HepG2 (cell line): ENCODE measurements around the gene LTB4R2. TPM values are rescaled to one million over a fixed set of nuclear protein-coding genes. Genes with fewer than 3 reads are reported as not detected.
A peak's percentile ranks its signal among the peaks of the same experiment; 100 is the strongest.

ENCODE experiments used
- ATAC-seq: fragments of 200-7000 bp; cut with Tn5 transposase; 3 replicates; pipeline ENCODE4 v1.9.1; 2020; ENCODE audit warnings: mild to moderate bottlenecking, moderate library complexity
- BruUV-seq: library from RNA; stranded (reverse); fragments of 400-500 nt; replicated peaks from 2 replicates; lab custom pipeline; 2021; lab: Mats Ljungman, UMichigan
- CTCF ChIA-PET: fragments of 300-600 bp; formaldehyde crosslinking; extraction: SDS; loops from one replicate; lab custom pipeline; 2021; ENCODE audit warnings: low total read pairs, inconsistent platforms, low intra/inter-chr PET ratio; lab: Yijun Ruan, JAX
- POLR2A ChIA-PET: fragments of 350-600 bp; sonication (Branson Sonifier 250); formaldehyde crosslinking; loops from one replicate; lab custom pipeline; 2020; ENCODE audit warnings: antibody characterized with exemption, inconsistent platforms; lab: Yijun Ruan, JAX
- DNase-seq: peaks from one replicate; pipeline ENCODE4 v3.0.0-alpha.2; 2015; ENCODE audit warnings: low spot score
- FAIRE-seq: peaks from 3 replicates; lab custom pipeline; 2011; peaks lifted over from hg19 to GRCh38; lab: Jason Lieb, UNC
- H2AFZ ChIP-seq: one replicate; pipeline ENCODE4 v1.6.1; 2011; ENCODE audit warnings: low read length, inconsistent platforms
- H3K27ac ChIP-seq: fragments of 300-600 bp; 3 replicates; pipeline ENCODE4 v1.8.0; 2011; ENCODE audit warnings: mixed run types, mild to moderate bottlenecking, mixed read lengths, low read length, inconsistent platforms; ENCODE audit not compliant: insufficient read depth; ENCODE audit errors: extremely low read length
- H3K27me3 ChIP-seq, 2 experiments: fragments of 200-600 bp in 1 of 2; 2 replicates in 1 of 2; 3 replicates in 1 of 2; pipeline versions ENCODE4 v1.6.0 to v1.8.0; 2011; ENCODE audit warnings: low read length in 2 of 2, mild to moderate bottlenecking in 2 of 2, moderate library complexity in 2 of 2, inconsistent platforms in 1 of 2; ENCODE audit not compliant: insufficient read depth in 2 of 2, control insufficient read depth in 1 of 2
- H3K36me3 ChIP-seq, 2 experiments: fragments of 200-600 bp in 1 of 2; replicated peaks in 1 of 2; 2 replicates in 1 of 2; 3 replicates in 1 of 2; pipeline versions ENCODE4 v1.5.1 to v1.8.0; 2011; ENCODE audit warnings: low read length in 2 of 2, inconsistent platforms in 1 of 2; ENCODE audit not compliant: insufficient read depth in 2 of 2, control insufficient read depth in 1 of 2
- H3K4me1 ChIP-seq: 2 replicates; pipeline ENCODE4 v1.5.1; 2012; ENCODE audit warnings: low read length, inconsistent platforms; ENCODE audit not compliant: insufficient read depth
- H3K4me2 ChIP-seq: 2 replicates; pipeline ENCODE4 v1.6.0; 2011; ENCODE audit warnings: low read depth, low read length, inconsistent platforms
- H3K4me3 ChIP-seq, 3 experiments: fragments of 200-600 bp in 1 of 3; sonication (generic), shearing (Covaris generic) in 1 of 3; replicated peaks in 1 of 3; 2 replicates each; pipeline ENCODE4 v1.5.1; 2011 to 2016; ENCODE audit warnings: low read length in 3 of 3, inconsistent platforms in 2 of 3, low read depth in 2 of 3, mild to moderate bottlenecking in 2 of 3, control low read depth in 1 of 3, mixed read lengths in 1 of 3; ENCODE audit not compliant: insufficient read depth in 1 of 3
- H3K79me2 ChIP-seq: one replicate; pipeline ENCODE4 v1.6.1; 2011; ENCODE audit warnings: low read length, inconsistent platforms; ENCODE audit not compliant: insufficient read depth
- H3K9ac ChIP-seq: 2 replicates; pipeline ENCODE4 v1.6.0; 2011; ENCODE audit warnings: mild to moderate bottlenecking, low read depth, low read length, inconsistent platforms; ENCODE audit not compliant: insufficient read depth
- H3K9me3 ChIP-seq: 2 replicates; pipeline ENCODE4 v1.5.1; 2012; ENCODE audit warnings: mild to moderate bottlenecking, low read length
- H4K20me1 ChIP-seq: 2 replicates; pipeline ENCODE4 v1.6.0; 2011; ENCODE audit warnings: inconsistent platforms, mild to moderate bottlenecking, low read length, moderate library complexity; ENCODE audit not compliant: insufficient read depth
- BCL6 ChIP-seq: IDR thresholded peaks from 2 replicates; pipeline ENCODE4 v1.6.1; 2016; ENCODE audit warnings: missing genetic modification reagents, missing compliant biosample characterization
- CREB1 ChIP-seq, 2 experiments: fragments of 450-650 bp in 1 of 2; IDR thresholded peaks; 2 replicates each; pipeline ENCODE4 v1.6.1; 2016 to 2017; ENCODE audit warnings: control low read depth in 1 of 2, mild to moderate bottlenecking in 1 of 2, missing compliant biosample characterization in 1 of 2, missing genetic modification characterization in 1 of 2
- DRAP1 ChIP-seq: IDR thresholded peaks from 2 replicates; pipeline ENCODE4 v1.6.1; 2016; ENCODE audit warnings: missing genetic modification reagents, missing compliant biosample characterization
- EP300 ChIP-seq, 3 experiments: sonication (generic) in 1 of 3; formaldehyde crosslinking in 1 of 3; IDR thresholded peaks; 2 replicates each; pipeline versions ENCODE4 v1.5.1 to v1.6.1; 2011 to 2020; ENCODE audit warnings: low read depth in 2 of 3, low read length in 2 of 3, borderline replicate concordance in 1 of 3, improper control_type of control experiment in 1 of 3, mild to moderate bottlenecking in 1 of 3, missing genetic modification reagents in 1 of 3, moderate library complexity in 1 of 3
- ETV5 ChIP-seq: IDR thresholded peaks from 2 replicates; pipeline ENCODE4 v1.6.1; 2018; ENCODE audit warnings: missing biosample characterization, missing genetic modification reagents, inconsistent platforms, borderline replicate concordance
- FOSL1 ChIP-seq: sonication (generic); formaldehyde crosslinking; IDR thresholded peaks from 2 replicates; pipeline ENCODE4 v1.9.0; 2021; ENCODE audit warnings: missing genetic modification reagents, borderline replicate concordance
- HOMEZ ChIP-seq: IDR thresholded peaks from 2 replicates; pipeline ENCODE4 v1.6.1; 2016; ENCODE audit warnings: low read depth
- KDM4B ChIP-seq: sonication (generic); formaldehyde crosslinking; IDR thresholded peaks from 2 replicates; pipeline ENCODE4 v1.4.0; 2020; ENCODE audit warnings: missing genetic modification reagents
- MIER2 ChIP-seq: IDR thresholded peaks from 2 replicates; pipeline ENCODE4 v1.6.1; 2016; ENCODE audit warnings: missing biosample characterization, missing genetic modification reagents
- NFYC ChIP-seq: IDR thresholded peaks from 2 replicates; pipeline ENCODE4 v1.6.1; 2016; ENCODE audit warnings: missing genetic modification reagents, missing compliant biosample characterization
- PRDM10 ChIP-seq: sonication (generic); formaldehyde crosslinking; IDR thresholded peaks from 2 replicates; pipeline ENCODE4 v1.4.0; 2020; ENCODE audit warnings: low read depth, missing genetic modification reagents
- SIN3A ChIP-seq: IDR thresholded peaks from 2 replicates; pipeline ENCODE4 v1.6.1; 2011; ENCODE audit warnings: low read depth, mild to moderate bottlenecking, control low read depth, low read length, borderline replicate concordance
- ZNF580 ChIP-seq: IDR thresholded peaks from 2 replicates; pipeline ENCODE4 v1.6.1; 2016; ENCODE audit warnings: low read depth, borderline replicate concordance
- ZNF703 ChIP-seq: sonication (generic); formaldehyde crosslinking; IDR thresholded peaks from 2 replicates; pipeline ENCODE4 v1.5.1; 2020; ENCODE audit warnings: missing genetic modification reagents, mild to moderate bottlenecking, moderate library complexity, borderline replicate concordance
- ZSCAN31 ChIP-seq: sonication (generic); formaldehyde crosslinking; IDR thresholded peaks from 2 replicates; pipeline ENCODE4 v1.5.0; 2020; ENCODE audit warnings: low read depth, mild to moderate bottlenecking, missing genetic modification reagents
- WGBS: methylation state at CpG from one replicate; pipeline ENCODE4 v1.1.6; 2017; ENCODE audit warnings: low lambda C conversion rate; 5-methylcytosine and 5-hydroxymethylcytosine counted together
- in situ Hi-C: cut with HindIII; loops from 2 replicates; pipeline ENCODE4 v1.10.0; 2017; ENCODE audit warnings: low pct_unique_long_range_greater_than_20kb; ENCODE audit not compliant: extremely low pct_ligation_motif_present
- intact Hi-C: fragments of 100-400 bp; cut with micrococcal nuclease; formaldehyde crosslinking; loops from one replicate; pipeline ENCODE4 v1.10.0; 2022; ENCODE audit not compliant: unreplicated experiment
- polyA plus RNA-seq, 8 experiments: library from polyadenylated mRNA; depleted of rRNA in 3 of 8; stranded (reverse) in 7 of 8; unstranded in 1 of 8; fragments of >200 nt; fragmentation: Illumina TruSeq in 4 of 8; extraction: Trizol in 4 of 8; gene quantifications; 2 replicates each; pipeline versions ENCODE4 v1.2.1 to v1.2.3, GENCODE V29; 2011 to 2016; ENCODE audit warnings: low read depth in 4 of 8, missing spikeins in 1 of 8, mixed read lengths in 1 of 8; ENCODE audit not compliant: insufficient read depth in 1 of 8
- total RNA-seq, 5 experiments: library from RNA; depleted of rRNA; stranded (reverse); fragments of >200 nt; fragmentation: Illumina TruSeq; extraction: Trizol; gene quantifications; 2 replicates each; pipeline ENCODE4 v1.2.3, GENCODE V29; 2016; ENCODE audit warnings: low read depth in 1 of 5

The LTB4R2 gene
- total and polyA plus RNA-seq, 2 of the 13 experiments (the other 11 are each of a cell fraction or from before 2014, with no cell fraction given): 3.9 to 6.9 TPM

GRCh38 chr14:24317141-24317928, 7.4 kb downstream of the LTB4R2 start:
- CTCF ChIA-PET: interaction anchor here (1.5 to 2.4 kb wide), 2 partner anchors 20 to 119 kb away, joined by 4 to 7 read pairs; no protein-coding TSS in a partner anchor
- no TSS peak for BruUV-seq
- POLR2A ChIA-PET: interaction anchor here (1.2 to 3.5 kb wide), 9 partner anchors 9 to 176 kb away, joined by 4 to 57 read pairs (median 16); partner anchors contain the start of genes CBLN3, CIDEB, DHRS1 and EMC9
- FAIRE-seq (peak; percentile 4), ATAC-seq (no peak), DNase-seq (no peak)
- H3K4me1 ChIP-seq: peaks cover 37% of the 10 kb centered on the region
- H3K79me2 ChIP-seq: no peaks in the 10 kb centered on the region
- no peak overlapping the region for H3K9ac ChIP-seq
- H3K27ac ChIP-seq: no peak overlapping the region
- no peak overlapping the region for H3K4me2 ChIP-seq
- no peaks in the 10 kb centered on the region for H3K9me3 ChIP-seq
- H4K20me1 ChIP-seq: no peaks in the 10 kb centered on the region
- H3K36me3 ChIP-seq: no peaks in the 10 kb centered on the region
- H3K4me3 ChIP-seq: no peak overlapping the region
- peaks cover 11 to 48% of the 10 kb centered on the region in 2 experiments; a peak in 4 of 5 replicates for H3K27me3 ChIP-seq
- intact Hi-C loops: no loop called here
- WGBS: 72% methylated on average over 3 of the region's 3 CpGs
- no peak overlapping the region for H2AFZ ChIP-seq
- in situ Hi-C loops: no loop called here
- TF ChIP-seq SIN3A: 0 out of 2 replicates have a peak, but pooled peaks have one; percentile 21
- 0 out of 2 replicates have a peak, but pooled peaks have one; percentile 26 for TF ChIP-seq FOSL1 (CRISPR knock-in tag)
- TF ChIP-seq NFYC: 0 out of 2 replicates have a peak, but pooled peaks have one; percentile 23
- peak; percentile 19; the same call in 1 of the 2 replicates for TF ChIP-seq ETV5 (CRISPR knock-in tag)
- no peak for TF ChIP-seq EP300 (IDR thresholded peaks at IDR 0.05; ENCODE audit: low read depth in 2 of 2, low read length in 2 of 2)
- peak; percentile 45; the same call in 1 of the 2 replicates for TF ChIP-seq EP300 (CRISPR knock-in tag; IDR thresholded peaks at IDR 0.05; ENCODE audit: borderline replicate concordance)
- TF ChIP-seq HOMEZ (CRISPR knock-in tag): no peak
- 0 out of 2 replicates have a peak, but pooled peaks have one; percentile 3 for TF ChIP-seq KDM4B (CRISPR knock-in tag)
- TF ChIP-seq ZSCAN31 (CRISPR knock-in tag): no peak
- 0 out of 2 replicates have a peak, but pooled peaks have one; percentile 30 for TF ChIP-seq DRAP1
- TF ChIP-seq BCL6 (CRISPR knock-in tag): peak; percentile 53
- 0 out of 2 replicates have a peak, but pooled peaks have one; percentile 28 for TF ChIP-seq ZNF580 (CRISPR knock-in tag)
- 0 out of 2 replicates have a peak, but pooled peaks have one; percentile 9 for TF ChIP-seq ZNF703 (CRISPR knock-in tag)
- 0 out of 2 replicates have a peak, but pooled peaks have one; percentile 28 for TF ChIP-seq MIER2 (CRISPR knock-in tag)
- 0 out of 2 replicates have a peak, but pooled peaks have one; percentile 50 for TF ChIP-seq PRDM10 (CRISPR knock-in tag)
- TF ChIP-seq CREB1 (IDR thresholded peaks at IDR 0.05): 0 out of 2 replicates have a peak, but pooled peaks have one; percentile 35
- no peak for TF ChIP-seq CREB1 (CRISPR knock-in tag; IDR thresholded peaks at IDR 0.05)
